GM10266 (cell line): ENCODE data around the gene SMYD5.
"Not testable (repeated sequence)": the region's sequence is repeated elsewhere in the genome, so short reads cannot be mapped to it uniquely, and the experiment has no call there.

Experiments
- DNase-seq: peaks from one replicate; pipeline ENCODE4 v3.0.0; 2012; ENCODE audit errors: extremely low spot score
- TF ChIP-seq, protein P1 (sequence below): IDR thresholded peaks from 2 replicates; pipeline ENCODE4 v1.5.1; 2012; ENCODE audit warnings: mild to moderate bottlenecking, low read depth; ENCODE audit not compliant: control insufficient read depth, insufficient read depth; ENCODE audit errors: missing control alignments

Gene SMYD5

DNA sequence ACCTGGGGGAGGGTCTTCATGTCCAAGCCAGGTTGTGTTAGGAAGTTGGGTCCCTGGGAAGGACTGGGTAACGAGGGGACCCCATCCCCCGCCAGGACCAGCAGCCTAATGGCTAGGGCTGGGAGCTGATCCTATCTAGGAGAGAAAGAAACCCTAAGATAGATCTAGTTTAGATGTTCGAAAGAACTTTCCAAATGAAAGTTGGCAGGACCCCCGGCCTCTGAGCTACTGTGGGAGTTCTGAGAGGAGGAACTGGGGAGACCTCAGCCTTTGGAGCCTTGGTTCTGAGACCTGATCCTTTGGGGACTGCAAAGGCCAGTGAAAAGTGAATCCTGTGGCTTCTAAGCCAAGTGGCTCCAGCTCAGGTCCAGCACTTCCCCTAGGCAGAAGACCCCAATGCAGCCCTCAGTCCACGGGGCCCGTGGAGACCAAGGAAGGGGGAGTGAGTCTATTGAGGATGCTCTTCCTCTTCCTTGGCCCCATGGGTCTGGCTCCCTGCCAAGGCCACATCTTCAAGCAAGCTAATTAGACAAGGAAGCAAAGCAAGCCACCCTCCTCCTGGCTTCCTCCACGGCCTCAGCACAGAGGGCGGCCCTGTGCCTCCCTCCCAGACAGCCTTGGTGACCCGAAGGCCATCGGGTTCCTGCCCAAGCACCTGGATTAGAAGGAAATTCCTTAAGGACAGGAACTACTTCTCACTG lies 43.5 kb downstream of the SMYD5 start:
- no peak for DNase-seq
- TF ChIP-seq, protein P1, sequence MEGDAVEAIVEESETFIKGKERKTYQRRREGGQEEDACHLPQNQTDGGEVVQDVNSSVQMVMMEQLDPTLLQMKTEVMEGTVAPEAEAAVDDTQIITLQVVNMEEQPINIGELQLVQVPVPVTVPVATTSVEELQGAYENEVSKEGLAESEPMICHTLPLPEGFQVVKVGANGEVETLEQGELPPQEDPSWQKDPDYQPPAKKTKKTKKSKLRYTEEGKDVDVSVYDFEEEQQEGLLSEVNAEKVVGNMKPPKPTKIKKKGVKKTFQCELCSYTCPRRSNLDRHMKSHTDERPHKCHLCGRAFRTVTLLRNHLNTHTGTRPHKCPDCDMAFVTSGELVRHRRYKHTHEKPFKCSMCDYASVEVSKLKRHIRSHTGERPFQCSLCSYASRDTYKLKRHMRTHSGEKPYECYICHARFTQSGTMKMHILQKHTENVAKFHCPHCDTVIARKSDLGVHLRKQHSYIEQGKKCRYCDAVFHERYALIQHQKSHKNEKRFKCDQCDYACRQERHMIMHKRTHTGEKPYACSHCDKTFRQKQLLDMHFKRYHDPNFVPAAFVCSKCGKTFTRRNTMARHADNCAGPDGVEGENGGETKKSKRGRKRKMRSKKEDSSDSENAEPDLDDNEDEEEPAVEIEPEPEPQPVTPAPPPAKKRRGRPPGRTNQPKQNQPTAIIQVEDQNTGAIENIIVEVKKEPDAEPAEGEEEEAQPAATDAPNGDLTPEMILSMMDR = no peak

DNA sequence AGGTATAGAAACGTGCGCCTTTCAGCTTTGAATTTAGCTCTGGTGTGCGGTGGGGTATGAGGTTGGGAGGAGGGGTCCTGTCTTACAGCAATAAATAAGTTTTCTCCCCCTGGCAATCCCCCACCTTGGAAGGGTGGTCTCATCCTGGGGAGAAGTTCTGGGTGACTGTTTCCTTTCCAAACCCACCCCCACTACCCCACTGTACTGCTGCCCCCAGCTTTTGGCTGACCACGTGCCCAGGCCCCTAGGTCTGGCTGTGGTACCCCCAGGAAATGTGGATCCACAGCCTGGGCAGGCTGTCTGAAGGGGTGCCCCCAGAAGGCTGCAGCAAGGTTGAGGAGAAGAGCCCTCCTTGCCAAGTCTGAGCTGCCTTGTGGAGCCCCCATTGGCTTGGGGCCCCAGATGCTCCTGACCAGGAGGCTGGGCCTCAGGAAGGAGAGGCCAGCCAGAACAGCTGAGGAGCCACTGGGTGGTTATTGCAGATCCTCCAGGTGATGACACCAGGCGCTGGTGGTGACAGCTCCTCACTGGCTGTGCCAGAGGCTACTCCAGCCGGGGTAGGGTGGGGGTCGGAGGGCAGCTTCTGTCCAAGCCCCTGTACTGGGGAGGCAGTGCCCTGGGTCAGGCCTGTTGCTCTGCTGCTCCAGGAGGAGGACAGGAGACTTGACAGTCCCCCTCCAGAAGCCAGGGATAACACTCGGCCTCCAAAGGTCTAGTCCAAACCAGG lies 44.3 kb downstream of the SMYD5 start:
- TF ChIP-seq, protein P1 = no peak
- no peak for DNase-seq

DNA sequence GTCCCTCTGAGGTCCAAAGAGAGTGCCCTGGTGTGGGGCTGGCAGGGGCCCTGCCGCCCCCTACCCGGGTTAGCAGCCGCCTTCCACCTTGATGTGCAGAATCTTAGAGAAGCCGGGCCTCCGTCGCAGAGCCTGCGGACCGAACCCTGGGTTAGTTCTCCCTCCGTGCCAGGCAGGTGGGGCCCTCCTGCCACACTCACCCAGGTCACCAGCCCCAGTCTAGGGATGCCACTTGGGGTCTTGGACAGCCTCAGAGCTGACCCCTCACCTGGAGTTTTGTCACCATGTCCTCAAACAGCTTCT lies 44.8 kb downstream of the SMYD5 start:
- no peak for DNase-seq
- TF ChIP-seq, protein P1 = no peak

DNA sequence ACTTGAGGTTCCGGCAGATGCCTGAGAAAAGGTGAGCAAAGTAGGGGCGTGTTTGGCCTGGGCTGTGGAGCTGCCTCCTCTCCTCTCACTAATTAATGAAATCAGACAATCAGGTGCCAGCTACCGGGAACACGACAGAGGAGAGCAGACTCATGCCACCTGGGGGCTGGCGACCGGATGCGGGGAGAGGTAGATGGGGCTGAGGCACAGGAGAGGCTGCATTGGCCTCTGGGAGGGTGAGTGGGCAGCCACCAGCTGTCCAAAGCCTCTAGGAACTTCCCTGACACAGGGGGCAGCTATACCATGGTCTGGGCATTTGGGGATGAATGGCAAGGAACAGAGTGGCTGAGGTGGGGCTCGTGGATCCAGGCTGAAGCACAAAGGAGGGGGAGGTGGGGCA lies 45.2 kb downstream of the SMYD5 start:
- TF ChIP-seq, protein P1 = no peak
- DNase-seq = no peak

DNA sequence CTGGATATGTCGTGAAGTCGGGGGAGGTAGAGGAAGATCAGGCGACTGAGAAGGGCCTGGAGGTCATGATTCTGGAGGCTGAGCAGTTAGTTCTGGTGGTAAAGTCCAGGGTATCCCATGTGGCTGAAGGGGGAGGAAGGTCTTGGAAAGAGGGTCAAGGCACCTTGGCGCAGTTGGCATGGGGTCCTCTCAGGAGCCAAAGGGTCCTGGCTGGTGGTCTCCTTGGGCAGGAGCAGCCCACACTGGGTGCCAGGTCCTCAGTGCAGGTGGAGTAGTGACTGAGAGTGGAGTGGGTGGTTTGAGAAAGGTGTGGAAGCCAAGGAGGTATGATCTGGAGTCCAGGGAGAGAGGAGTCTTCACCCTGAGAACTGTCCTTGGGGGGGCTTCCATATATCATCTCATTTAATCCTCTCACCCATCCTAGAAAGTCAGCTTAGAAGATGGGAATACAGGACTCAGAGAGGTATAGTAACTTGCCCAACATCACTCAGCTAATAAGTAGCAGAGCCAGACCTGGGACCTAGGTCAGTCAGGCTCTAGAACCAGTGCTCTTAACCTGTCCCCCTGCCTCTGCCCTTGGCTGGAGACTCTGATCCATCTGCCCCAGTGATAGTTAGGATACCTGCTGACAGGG lies 45.8 kb downstream of the SMYD5 start:
- TF ChIP-seq, protein P1 = no peak
- DNase-seq = no peak

DNA sequence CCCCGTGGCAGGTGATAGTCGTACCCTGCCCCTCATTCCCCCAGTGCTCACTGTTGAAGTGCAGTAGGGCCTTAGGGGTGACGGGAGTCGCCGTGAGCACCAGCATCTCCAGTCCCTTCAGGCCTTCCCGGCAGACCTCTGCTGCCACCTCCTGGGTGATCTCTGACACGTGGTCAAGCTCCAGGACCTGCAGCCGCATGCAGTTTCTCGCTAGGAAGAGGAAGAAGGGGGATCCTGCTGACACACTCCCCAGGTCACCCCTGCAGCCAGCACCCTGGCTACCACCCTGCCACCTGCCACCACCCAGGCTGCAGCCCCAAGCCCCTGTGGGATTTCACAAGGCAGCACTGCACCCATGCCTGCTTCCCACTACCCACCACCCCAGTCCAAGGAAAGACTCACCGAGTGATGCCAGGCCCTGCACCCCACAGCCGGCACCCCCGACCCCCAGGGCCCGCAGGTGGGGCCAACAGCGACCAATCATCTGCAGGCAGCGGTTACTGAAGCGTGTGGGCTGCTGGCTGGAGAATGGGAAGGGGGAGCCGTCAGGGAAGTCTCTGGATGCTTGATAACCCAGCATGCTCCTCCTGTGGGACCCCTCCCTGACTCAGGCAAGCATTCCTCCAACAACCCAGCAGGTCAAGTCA lies 46.4 kb downstream of the SMYD5 start:
- TF ChIP-seq, protein P1 = peak; percentile 23
- no peak for DNase-seq

DNA sequence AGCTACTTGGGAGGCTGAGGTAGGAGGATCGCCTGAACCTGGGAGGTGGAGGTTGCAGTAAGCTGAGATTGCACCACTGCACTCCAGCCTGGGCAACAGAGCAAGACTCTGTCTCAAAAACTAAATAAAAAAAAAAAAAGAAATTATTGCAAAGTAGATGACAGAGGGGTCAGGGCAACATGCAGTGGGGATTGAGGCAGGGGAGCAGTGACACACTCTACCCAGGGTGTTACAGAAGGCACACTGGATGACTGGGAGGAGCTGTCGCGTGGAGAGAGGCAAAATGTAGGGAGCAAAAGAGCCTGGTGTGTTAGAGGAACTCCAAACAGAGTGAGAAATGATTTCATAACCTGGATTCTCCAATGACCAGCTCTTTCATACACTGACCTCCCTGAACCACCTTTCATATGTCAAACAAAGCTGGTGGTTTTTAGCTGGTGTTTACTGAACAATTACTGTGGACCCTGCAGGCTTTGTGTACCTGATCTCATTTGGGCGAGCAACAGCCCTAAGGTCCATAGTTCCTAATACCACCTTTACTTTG lies 48.1 kb downstream of the SMYD5 start:
- TF ChIP-seq, protein P1 = no peak
- no peak for DNase-seq

DNA sequence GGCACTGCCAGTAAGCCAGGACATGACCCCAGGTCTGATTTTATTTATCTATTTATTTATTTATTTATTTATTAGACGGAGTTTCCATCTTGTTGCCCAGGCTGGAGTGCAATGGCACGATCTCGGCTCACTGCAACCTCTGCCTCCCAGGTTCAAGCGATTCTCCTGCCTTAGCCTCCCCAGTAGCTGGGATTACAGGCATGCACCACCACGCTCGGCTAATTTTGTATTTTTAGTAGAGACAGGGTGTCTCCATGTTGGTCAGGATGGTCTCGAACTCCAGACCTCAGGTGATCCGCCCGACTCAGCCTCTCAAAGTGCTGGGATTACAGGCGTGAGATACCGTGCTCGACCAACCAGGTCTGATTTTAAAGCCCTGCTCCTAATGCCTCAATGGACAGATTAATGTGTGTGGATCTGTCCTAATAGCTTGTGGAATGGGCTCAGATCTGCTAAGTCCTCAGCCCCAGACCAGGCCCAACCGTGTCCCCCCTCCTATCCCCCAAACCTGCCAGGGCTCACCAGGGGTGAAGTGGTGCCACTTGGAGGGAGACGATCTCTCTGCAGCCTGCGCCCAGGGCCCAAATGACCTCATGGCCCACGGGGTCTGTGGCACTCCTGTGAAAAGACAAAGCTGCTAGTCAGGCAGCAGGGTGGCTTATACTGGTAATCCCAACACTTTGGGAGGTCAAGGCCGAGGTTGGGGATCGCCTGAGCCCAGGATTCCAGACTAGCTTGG lies 48.8 kb downstream of the SMYD5 start:
- not testable (repeated sequence) for DNase-seq
